Liver (tissue), 9 donors: ENCODE data around the gene HOXC6. TPM values are rescaled to one million over a fixed set of nuclear protein-coding genes. Genes with fewer than 3 reads are reported as not detected.

ENCODE experiments used
- DNase-seq: peaks from one replicate; pipeline ENCODE4 v3.0.0-alpha.2; 2017; ENCODE audit warnings: low spot score
- H3K27ac ChIP-seq, 2 donors: one replicate each; pipeline ENCODE4 v1.7.0; 2013; ENCODE audit warnings: inconsistent platforms in 2 of 2, low read length in 2 of 2, control low read depth in 1 of 2, low read depth in 1 of 2, mild to moderate bottlenecking in 1 of 2
- H3K27me3 ChIP-seq, 4 donors: one replicate each; pipeline versions ENCODE4 v1.6.1 to v1.7.0; 2013; ENCODE audit warnings: low read length in 3 of 4, inconsistent platforms in 1 of 4, mild to moderate bottlenecking in 1 of 4, moderate library complexity in 1 of 4; ENCODE audit not compliant: control insufficient read depth in 4 of 4, insufficient read depth in 4 of 4
- H3K36me3 ChIP-seq, 4 donors: one replicate each; pipeline versions ENCODE4 v1.6.1 to v1.7.0; 2013; ENCODE audit warnings: low read length in 3 of 4, mild to moderate bottlenecking in 3 of 4, low read depth in 1 of 4, moderate library complexity in 1 of 4; ENCODE audit not compliant: control insufficient read depth in 4 of 4, insufficient read depth in 3 of 4
- H3K4me1 ChIP-seq, 4 donors: one replicate each; pipeline versions ENCODE4 v1.6.1 to v1.7.0; 2013; ENCODE audit warnings: low read length in 3 of 4, mild to moderate bottlenecking in 3 of 4, moderate library complexity in 1 of 4; ENCODE audit not compliant: control insufficient read depth in 4 of 4, insufficient read depth in 4 of 4
- H3K4me3 ChIP-seq, 3 donors: one replicate each; pipeline versions ENCODE4 v1.6.1 to v1.7.0; 2013; ENCODE audit warnings: low read length in 3 of 3, control low read depth in 1 of 3, low read depth in 1 of 3, mild to moderate bottlenecking in 1 of 3
- H3K9ac ChIP-seq, 2 donors: one replicate each; pipeline ENCODE4 v1.7.0; 2013; ENCODE audit warnings: low read length in 2 of 2, mild to moderate bottlenecking in 2 of 2, moderate library complexity in 2 of 2, control low read depth in 1 of 2, low read depth in 1 of 2
- H3K9me3 ChIP-seq, 4 donors: one replicate each; pipeline versions ENCODE4 v1.6.1 to v1.7.0; 2013; ENCODE audit warnings: low read length in 3 of 4; ENCODE audit not compliant: control insufficient read depth in 4 of 4
- ATF3 ChIP-seq: IDR thresholded peaks from 2 replicates; pipeline ENCODE4 v1.6.1; 2016; ENCODE audit warnings: antibody characterized with exemption
- CTCF ChIP-seq: fragments of 150-350 bp; IDR thresholded peaks from 2 replicates; pipeline ENCODE4 v1.5.1; 2017; ENCODE audit warnings: improper control_type of control experiment, low read depth, low read length; ENCODE audit not compliant: missing input control
- EGR1 ChIP-seq, 2 donors: IDR thresholded peaks; 2 replicates each; pipeline ENCODE4 v1.6.1; 2016 to 2018; ENCODE audit warnings: antibody characterized with exemption in 2 of 2, low read depth in 2 of 2
- FOXA1 ChIP-seq: IDR thresholded peaks from 2 replicates; pipeline ENCODE4 v1.6.1; 2016; ENCODE audit warnings: antibody characterized with exemption
- FOXA2 ChIP-seq: IDR thresholded peaks from 2 replicates; pipeline ENCODE4 v1.6.1; 2016; ENCODE audit warnings: antibody characterized with exemption
- GABPA ChIP-seq, 2 donors: IDR thresholded peaks in 1 of 2; conservative IDR thresholded peaks in 1 of 2; 2 replicates each; pipeline ENCODE4 v1.6.1; 2016; ENCODE audit warnings: antibody characterized with exemption in 2 of 2, mild to moderate bottlenecking in 1 of 2, moderate library complexity in 1 of 2
- HNF4A ChIP-seq, 2 donors: conservative IDR thresholded peaks; 2 replicates each; pipeline ENCODE4 v1.6.1; 2016; ENCODE audit warnings: antibody characterized with exemption in 2 of 2, mild to moderate bottlenecking in 2 of 2
- HNF4G ChIP-seq: IDR thresholded peaks from 2 replicates; pipeline ENCODE4 v1.6.1; 2016; ENCODE audit warnings: antibody characterized with exemption
- JUND ChIP-seq, 2 donors: IDR thresholded peaks; 2 replicates each; pipeline ENCODE4 v1.6.1; 2016; ENCODE audit warnings: antibody characterized with exemption in 2 of 2
- NR2F2 ChIP-seq: IDR thresholded peaks from 2 replicates; pipeline ENCODE4 v1.6.1; 2016; ENCODE audit warnings: antibody characterized with exemption
- RAD21 ChIP-seq, 2 donors: IDR thresholded peaks; 2 replicates each; pipeline ENCODE4 v1.6.1; 2016; ENCODE audit warnings: antibody characterized with exemption in 2 of 2, mild to moderate bottlenecking in 2 of 2
- RXRA ChIP-seq, 2 donors: IDR thresholded peaks; 2 replicates each; pipeline ENCODE4 v1.6.1; 2017 to 2018; ENCODE audit warnings: antibody characterized with exemption in 2 of 2, mild to moderate bottlenecking in 1 of 2
- SP1 ChIP-seq: IDR thresholded peaks from 2 replicates; pipeline ENCODE4 v1.6.1; 2018; ENCODE audit warnings: antibody characterized with exemption, mild to moderate bottlenecking
- TAF1 ChIP-seq: conservative IDR thresholded peaks from 2 replicates; pipeline ENCODE4 v1.6.1; 2016; ENCODE audit warnings: antibody characterized with exemption, mild to moderate bottlenecking
- YY1 ChIP-seq: IDR thresholded peaks from 2 replicates; pipeline ENCODE4 v1.6.1; 2016; ENCODE audit warnings: antibody characterized with exemption, mild to moderate bottlenecking
- WGBS: extraction: QIAGEN DNeasy Blood & Tissue Kit; methylation state at CpG from one replicate; pipeline ENCODE4 v1.1.7; 2013; 5-methylcytosine and 5-hydroxymethylcytosine counted together
- polyA plus RNA-seq, 2 donors: library from polyadenylated mRNA; stranded (reverse) in 1 of 2; unstranded in 1 of 2; fragments of 200-250 nt in 1 of 2; fragments of >200 nt in 1 of 2; fragmentation: Nextera tagmentation in 1 of 2; extraction: Ambion mirVana in 1 of 2; gene quantifications; one replicate each; pipeline versions ENCODE4 v1.2.1 to v1.2.3, GENCODE V29; 2013 to 2015
- total RNA-seq, 2 donors: library from RNA; depleted of rRNA; stranded (reverse); fragments of >200 nt; gene quantifications; one replicate each; pipeline ENCODE4 v1.2.3, GENCODE V29; 2014
- TF ChIP-seq, protein P1 (sequence below): IDR thresholded peaks from 2 replicates; pipeline ENCODE4 v1.6.1; 2016; ENCODE audit warnings: antibody characterized with exemption
- TF ChIP-seq, protein P2 (sequence below): IDR thresholded peaks from 2 replicates; pipeline ENCODE4 v1.6.1; 2016; ENCODE audit warnings: antibody characterized with exemption
- TF ChIP-seq, protein P3 (sequence below): IDR thresholded peaks from 2 replicates; pipeline ENCODE4 v1.6.1; 2016; ENCODE audit warnings: antibody characterized with exemption, mild to moderate bottlenecking
- donor health status: healthy.
- donor health status: healthy.
- donor health status: healthy.
- donor health status: healthy.
- donor health status: healthy.

Gene HOXC6
- total and polyA plus RNA-seq, 4 donors, result 0.33 TPM; not detected in 3

- peaks cover 0 to 15% (median 9%) of the 10 kb centered on the region in 4 donors for H3K4me1 ChIP-seq
- peaks cover 0 to 45% (median 18%) of the 10 kb centered on the region in 4 donors for H3K27me3 ChIP-seq
- no peak for DNase-seq
- TF ChIP-seq JUND (IDR thresholded peaks at IDR 0.05) (no peak), GABPA (IDR thresholded peaks at IDR 0.05 in 1 of 2, conservative IDR thresholded peaks at IDR 0.05 in 1 of 2) (no peak), RXRA (IDR thresholded peaks at IDR 0.05) (no peak), FOXA2 (no peak), HNF4A (conservative IDR thresholded peaks at IDR 0.05) (no peak), NR2F2 (no peak), FOXA1 (no peak), HNF4G (no peak), TAF1 (no peak), SP1 (no peak), RAD21 (IDR thresholded peaks at IDR 0.05) (no peak), CTCF (no peak), YY1 (no peak), ATF3 (no peak), EGR1 (IDR thresholded peaks at IDR 0.05; ENCODE audit: low read depth in 2 of 2) (no peak)
- TF ChIP-seq, protein P1, sequence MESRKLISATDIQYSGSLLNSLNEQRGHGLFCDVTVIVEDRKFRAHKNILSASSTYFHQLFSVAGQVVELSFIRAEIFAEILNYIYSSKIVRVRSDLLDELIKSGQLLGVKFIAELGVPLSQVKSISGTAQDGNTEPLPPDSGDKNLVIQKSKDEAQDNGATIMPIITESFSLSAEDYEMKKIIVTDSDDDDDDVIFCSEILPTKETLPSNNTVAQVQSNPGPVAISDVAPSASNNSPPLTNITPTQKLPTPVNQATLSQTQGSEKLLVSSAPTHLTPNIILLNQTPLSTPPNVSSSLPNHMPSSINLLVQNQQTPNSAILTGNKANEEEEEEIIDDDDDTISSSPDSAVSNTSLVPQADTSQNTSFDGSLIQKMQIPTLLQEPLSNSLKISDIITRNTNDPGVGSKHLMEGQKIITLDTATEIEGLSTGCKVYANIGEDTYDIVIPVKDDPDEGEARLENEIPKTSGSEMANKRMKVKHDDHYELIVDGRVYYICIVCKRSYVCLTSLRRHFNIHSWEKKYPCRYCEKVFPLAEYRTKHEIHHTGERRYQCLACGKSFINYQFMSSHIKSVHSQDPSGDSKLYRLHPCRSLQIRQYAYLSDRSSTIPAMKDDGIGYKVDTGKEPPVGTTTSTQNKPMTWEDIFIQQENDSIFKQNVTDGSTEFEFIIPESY, result no peak
- TF ChIP-seq, protein P2, sequence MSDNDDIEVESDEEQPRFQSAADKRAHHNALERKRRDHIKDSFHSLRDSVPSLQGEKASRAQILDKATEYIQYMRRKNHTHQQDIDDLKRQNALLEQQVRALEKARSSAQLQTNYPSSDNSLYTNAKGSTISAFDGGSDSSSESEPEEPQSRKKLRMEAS, result no peak
- TF ChIP-seq, protein P3, sequence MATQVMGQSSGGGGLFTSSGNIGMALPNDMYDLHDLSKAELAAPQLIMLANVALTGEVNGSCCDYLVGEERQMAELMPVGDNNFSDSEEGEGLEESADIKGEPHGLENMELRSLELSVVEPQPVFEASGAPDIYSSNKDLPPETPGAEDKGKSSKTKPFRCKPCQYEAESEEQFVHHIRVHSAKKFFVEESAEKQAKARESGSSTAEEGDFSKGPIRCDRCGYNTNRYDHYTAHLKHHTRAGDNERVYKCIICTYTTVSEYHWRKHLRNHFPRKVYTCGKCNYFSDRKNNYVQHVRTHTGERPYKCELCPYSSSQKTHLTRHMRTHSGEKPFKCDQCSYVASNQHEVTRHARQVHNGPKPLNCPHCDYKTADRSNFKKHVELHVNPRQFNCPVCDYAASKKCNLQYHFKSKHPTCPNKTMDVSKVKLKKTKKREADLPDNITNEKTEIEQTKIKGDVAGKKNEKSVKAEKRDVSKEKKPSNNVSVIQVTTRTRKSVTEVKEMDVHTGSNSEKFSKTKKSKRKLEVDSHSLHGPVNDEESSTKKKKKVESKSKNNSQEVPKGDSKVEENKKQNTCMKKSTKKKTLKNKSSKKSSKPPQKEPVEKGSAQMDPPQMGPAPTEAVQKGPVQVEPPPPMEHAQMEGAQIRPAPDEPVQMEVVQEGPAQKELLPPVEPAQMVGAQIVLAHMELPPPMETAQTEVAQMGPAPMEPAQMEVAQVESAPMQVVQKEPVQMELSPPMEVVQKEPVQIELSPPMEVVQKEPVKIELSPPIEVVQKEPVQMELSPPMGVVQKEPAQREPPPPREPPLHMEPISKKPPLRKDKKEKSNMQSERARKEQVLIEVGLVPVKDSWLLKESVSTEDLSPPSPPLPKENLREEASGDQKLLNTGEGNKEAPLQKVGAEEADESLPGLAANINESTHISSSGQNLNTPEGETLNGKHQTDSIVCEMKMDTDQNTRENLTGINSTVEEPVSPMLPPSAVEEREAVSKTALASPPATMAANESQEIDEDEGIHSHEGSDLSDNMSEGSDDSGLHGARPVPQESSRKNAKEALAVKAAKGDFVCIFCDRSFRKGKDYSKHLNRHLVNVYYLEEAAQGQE, result no peak
- H3K9me3 ChIP-seq, result peaks cover 0 to under 1% (median 0%) of the 10 kb centered on the region in 4 donors
- H3K9ac ChIP-seq, result no peak overlapping the region
- H3K36me3 ChIP-seq, result no peaks in the 10 kb centered on the region
- WGBS, result 14% methylated on average over 2 of the region's 2 CpGs
- no peak overlapping the region for H3K4me3 ChIP-seq
- no peak overlapping the region for H3K27ac ChIP-seq
Observed at GRCh38 chr12:54008260-54008552, 20.0 kb upstream of the HOXC6 start.
